Measurements from ENCODE around the gene PDE2A.

DNA sequence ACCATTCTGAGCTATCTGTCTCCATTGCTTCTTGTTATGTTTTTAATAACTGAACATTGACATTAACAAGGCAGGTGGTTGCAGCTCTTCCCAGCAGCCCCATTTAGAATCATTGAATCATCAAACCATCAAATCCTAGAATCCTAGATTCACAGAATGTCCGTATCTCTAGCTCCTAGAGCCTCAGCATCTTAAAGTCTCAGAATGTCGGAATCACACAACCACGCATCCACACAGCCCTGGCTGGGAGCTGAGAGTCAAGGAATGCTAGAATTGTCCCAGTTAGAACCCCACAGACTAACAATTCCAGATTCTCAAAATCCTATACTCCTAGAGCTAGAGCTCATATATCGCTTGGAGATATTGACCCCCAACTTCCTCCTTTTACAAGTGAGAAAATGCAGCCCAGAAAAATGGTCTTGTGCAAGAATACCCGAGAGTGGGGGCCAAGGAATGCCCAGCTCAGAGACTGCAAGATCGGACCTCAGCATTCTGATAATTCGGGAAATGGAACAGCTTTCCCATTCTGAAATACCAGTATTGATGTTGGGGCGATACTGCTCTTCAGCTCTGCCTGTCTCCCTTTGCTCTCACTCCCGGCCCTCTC is 38.8 kb downstream of the PDE2A start:
- TF ChIP-seq GATA3 (IDR thresholded peaks at IDR 0.05; ENCODE audit: low read depth, low read length) (no peak), GATA2 (IDR thresholded peaks at IDR 0.05; ENCODE audit: low read depth, low read length) (no peak)
